ENCODE measurements around the gene MYH7B.

The MYH7B gene

DNA sequence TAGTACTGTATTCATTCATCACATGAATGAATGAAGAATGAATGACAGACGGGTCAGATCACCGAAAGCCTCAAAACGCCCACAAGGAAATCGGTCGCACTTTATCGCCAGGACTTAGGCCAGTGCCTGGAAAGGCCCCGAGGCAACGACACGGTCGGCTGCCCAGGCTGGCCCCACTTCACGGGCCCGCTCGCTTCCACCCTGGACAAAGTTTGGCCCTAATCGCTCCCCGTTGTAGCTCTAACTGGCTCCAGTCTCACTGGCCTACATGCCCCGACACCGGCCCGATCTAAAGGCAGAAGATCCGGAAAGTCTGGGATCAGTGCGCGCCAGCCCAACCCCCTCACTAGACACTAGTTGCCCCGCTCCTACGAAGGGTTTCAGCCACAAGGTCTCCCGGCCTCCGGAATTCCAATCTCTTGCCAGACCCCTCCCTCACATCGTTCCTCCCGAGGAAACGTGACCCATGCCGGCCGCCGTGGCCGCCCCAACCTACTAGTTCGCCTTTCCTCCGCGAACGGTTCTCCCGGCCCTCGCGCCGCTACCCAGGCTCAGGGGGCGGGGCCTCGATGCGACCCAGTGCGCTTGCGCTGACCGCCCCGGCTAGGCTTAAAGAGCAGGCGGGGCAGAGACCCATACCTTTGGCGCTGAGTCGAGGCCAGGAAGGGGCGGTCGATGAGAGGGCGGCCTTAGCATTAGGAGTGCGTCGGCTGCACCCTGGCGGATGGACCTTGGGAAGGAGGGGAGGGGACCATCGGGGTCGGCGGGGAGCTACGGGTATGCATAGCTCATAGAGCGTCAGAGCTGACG, at the start of gene MYH7B, which contains the start of gene GSS:
Gene MYH7B, plus strand, starts transcription at position 638 of the 810 bp plus-strand sequence. CDS start 22,138 bp downstream, outside the sequence.
Gene GSS, minus strand, starts transcription at position 576 of the 810 bp plus-strand sequence. CDS start 3,954 bp downstream, outside the sequence.
- ATAC-seq (replicated peaks), result peak; percentile 92 to 93
- peaks cover 6 to 10% of the 10 kb centered on the region in 2 donors for H3K36me3 Mint-ChIP-seq
- H3K27me3 Mint-ChIP-seq, result no peaks in the 10 kb centered on the region
- H3K9me3 Mint-ChIP-seq, result no peaks in the 10 kb centered on the region
- peak within 1 kb of the TSS; percentile 99 for H3K27ac Mint-ChIP-seq
- H3K4me3 Mint-ChIP-seq, result peak within 1 kb of the TSS; percentile 93 to 97
- DNase-seq, result peak; percentile 94
- H3K4me1 Mint-ChIP-seq, result peaks cover 15 to 23% of the 10 kb centered on the region in 2 donors

DNA sequence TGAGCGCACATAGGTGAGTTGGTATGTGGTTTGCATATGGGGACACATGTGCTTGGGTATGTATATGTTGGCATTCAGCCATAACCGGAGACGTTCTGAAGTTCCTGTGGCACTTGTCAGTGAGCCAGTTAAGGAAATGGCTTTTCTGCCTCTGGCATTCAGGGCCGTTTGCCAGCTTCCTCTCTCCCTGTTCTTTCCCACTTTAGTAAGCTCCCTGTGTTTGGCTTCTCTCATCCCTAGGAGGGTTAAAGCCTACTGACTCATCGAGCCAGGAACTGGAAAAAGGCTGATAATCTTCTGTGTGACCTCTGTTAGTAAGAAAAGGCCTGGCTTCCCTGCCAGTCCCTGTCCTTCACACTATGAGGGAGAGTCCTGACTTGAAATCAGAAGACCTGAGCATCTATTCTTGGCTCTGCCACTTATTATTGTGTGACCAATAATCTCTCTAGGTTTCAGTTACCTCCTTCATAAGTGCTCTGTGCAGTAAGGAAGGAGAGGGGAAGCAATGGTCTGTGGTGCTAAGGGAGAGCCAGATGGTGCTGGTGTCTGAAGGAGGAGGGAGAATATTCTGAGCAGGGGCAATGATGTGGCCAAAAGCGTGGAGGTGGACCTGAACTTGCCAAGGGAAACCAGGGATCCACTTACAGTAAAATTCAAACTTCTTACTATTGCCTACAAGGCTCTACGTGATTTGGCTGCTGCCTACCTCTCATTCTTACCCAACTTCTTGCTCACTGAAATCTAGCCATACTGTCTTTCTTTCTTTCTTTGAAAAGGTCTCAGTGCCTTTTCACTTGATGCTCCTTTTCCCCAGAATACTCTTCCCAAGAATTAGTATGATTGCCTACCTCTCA, 47.8 kb upstream of the MYH7B start:
- no peak overlapping the region for H3K4me3 Mint-ChIP-seq
- H3K4me1 Mint-ChIP-seq, result peaks cover 10 to 12% of the 10 kb centered on the region in 2 donors
- no peaks in the 10 kb centered on the region for H3K9me3 Mint-ChIP-seq
- no peak for ATAC-seq (replicated peaks)
- H3K36me3 Mint-ChIP-seq, result peaks cover under 1 to 1% of the 10 kb centered on the region in 2 donors
- DNase-seq, result no peak
- H3K27me3 Mint-ChIP-seq, result no peaks in the 10 kb centered on the region
- H3K27ac Mint-ChIP-seq, result no peak overlapping the region

DNA sequence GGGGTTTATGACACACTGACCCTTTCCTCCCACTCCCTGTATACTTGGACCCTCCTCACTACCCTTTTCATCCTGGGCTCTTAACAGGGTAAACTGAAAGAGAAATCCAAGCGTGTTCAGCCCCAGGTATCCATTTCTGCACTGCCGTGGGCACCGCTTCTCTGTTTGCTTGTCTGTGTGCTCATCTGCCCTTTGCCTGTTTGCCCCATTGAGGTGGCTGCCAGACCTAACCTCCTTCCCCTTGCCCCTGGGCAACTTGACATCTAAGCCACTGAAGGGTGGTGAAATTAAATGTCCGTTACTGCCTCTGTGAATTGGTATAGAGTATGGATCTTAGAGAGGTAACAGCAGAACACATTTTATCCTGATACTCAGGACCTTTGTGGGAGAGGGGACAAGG, 40.5 kb upstream of the MYH7B start:
- ATAC-seq (replicated peaks) (no peak), DNase-seq (no peak)
- Mint-ChIP-seq H3K36me3 (peaks cover 14 to 16% of the 10 kb centered on the region in 2 donors), H3K27me3 (no peaks in the 10 kb centered on the region), H3K9me3 (no peaks in the 10 kb centered on the region), H3K4me1 (peaks cover 0 to 1% of the 10 kb centered on the region in 2 donors), H3K27ac (no peak overlapping the region), H3K4me3 (no peak overlapping the region)

DNA sequence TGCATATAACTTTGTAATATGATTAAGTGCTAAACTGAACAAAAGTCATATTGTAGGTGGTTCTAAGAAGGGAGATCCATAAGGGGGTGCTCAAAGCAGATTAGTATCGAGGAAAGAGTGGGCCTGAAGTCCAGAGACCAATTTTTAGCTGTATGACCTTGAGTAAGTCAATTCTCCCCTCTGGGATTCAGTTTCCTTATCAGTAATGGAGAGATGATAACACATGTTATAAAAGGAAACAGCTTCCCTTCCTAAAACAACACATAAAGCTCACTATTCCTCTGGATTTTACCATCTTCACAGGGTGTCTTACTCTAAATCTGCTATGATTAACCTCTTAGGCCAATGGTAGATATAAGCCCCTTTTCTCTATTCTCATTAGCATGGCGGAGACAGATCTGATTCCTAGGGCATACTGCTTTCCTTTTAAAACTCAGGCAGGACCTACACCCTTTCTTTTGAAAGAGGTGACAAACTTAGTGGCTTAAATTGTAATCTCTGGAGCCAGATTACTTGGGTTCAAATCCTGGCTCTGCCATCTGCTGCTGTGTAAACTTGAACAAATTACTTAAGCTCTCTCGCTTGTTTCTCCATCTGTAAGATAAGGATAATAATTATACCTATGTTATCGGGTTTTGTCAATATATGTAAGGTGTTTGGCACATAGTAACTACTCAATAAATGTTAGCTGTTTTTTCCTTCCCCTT, 39.8 kb upstream of the MYH7B start:
- Mint-ChIP-seq H3K4me1 (peaks cover 0 to 1% of the 10 kb centered on the region in 2 donors), H3K9me3 (no peaks in the 10 kb centered on the region), H3K36me3 (peaks cover 19 to 24% of the 10 kb centered on the region in 2 donors), H3K27ac (no peak overlapping the region), H3K4me3 (no peak overlapping the region), H3K27me3 (no peaks in the 10 kb centered on the region)
- no peak for ATAC-seq (replicated peaks)
- no peak for DNase-seq

DNA sequence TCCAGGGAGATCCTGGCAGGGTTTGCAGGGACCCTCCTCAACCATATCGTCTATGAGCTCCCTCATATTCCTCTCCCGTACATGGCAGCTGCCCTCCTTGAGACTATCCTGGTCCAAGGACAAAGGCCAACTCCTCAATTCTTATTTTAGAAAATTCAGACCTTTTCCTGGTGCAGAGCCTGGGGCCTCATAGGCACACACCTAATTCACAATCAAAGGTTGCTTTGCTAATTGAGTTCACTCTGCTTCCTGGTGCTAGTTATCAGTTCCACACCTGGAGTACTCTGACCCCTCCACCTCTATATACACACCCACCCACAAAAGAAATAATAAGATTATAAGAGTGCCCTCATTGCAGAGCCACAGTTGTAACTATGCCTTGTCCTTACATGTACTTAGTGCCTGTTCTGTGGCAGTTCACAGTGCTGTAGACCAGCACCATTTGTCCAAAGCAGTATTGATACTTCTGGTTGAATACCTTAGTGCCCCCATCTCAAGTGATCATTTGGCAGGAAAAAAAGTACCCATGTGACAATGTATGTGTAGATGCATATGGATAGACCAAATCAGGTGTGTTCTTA, 38.8 kb upstream of the MYH7B start:
- Mint-ChIP-seq H3K36me3 (peaks cover 21 to 24% of the 10 kb centered on the region in 2 donors), H3K4me1 (peaks cover 0 to 1% of the 10 kb centered on the region in 2 donors), H3K4me3 (no peak overlapping the region), H3K9me3 (no peaks in the 10 kb centered on the region), H3K27ac (no peak overlapping the region), H3K27me3 (no peaks in the 10 kb centered on the region)
- no peak for DNase-seq
- no peak for ATAC-seq (replicated peaks)

DNA sequence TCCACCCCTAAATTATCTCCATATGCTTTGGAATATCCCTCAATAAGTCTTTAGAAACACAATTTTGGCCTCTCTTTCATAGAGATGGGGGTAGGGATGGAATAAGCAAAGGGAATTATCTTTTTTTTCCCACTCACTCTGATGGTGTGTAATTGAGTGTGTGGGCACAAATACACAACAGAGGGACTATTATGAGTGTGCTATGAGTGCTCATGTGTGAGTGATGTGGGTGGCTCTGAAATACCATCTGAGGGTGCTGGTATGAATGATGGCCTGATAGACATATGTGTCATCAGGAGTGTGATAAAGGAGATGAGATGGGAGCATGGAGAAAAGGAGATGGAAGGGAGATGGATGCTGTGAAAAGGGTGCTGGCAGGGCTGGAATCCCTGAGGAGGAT, 35.6 kb upstream of the MYH7B start:
- Mint-ChIP-seq H3K27ac (no peak overlapping the region), H3K4me1 (no peaks in the 10 kb centered on the region), H3K4me3 (no peak overlapping the region), H3K27me3 (no peaks in the 10 kb centered on the region), H3K36me3 (peaks cover 15 to 28% of the 10 kb centered on the region in 2 donors), H3K9me3 (no peaks in the 10 kb centered on the region)
- DNase-seq (no peak), ATAC-seq (replicated peaks) (no peak)

DNA sequence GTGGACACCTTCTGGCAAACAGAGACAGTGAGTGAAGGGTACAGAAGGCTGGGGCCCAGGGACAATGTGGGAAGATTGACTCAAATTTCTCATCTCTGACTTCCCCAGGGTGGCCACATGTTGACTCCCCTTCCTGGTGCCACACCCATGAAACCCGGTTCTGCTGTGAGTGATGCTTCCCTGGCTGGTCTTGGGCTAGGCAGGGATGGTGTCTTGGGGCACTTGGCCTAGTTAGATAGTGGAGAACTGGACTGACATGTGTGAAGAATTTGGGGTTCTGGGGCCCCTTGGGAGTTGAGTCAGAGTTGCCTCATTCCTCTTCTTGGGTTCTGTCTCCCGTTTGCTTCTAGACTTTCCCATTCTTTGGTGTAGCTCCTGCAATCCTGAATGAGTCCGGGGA, 34.2 kb upstream of the MYH7B start:
- no peak for ATAC-seq (replicated peaks)
- Mint-ChIP-seq H3K4me3 (no peak overlapping the region), H3K36me3 (peaks cover 22 to 38% of the 10 kb centered on the region in 2 donors), H3K9me3 (no peaks in the 10 kb centered on the region), H3K27me3 (no peaks in the 10 kb centered on the region), H3K27ac (no peak overlapping the region), H3K4me1 (no peaks in the 10 kb centered on the region)
- no peak for DNase-seq

DNA sequence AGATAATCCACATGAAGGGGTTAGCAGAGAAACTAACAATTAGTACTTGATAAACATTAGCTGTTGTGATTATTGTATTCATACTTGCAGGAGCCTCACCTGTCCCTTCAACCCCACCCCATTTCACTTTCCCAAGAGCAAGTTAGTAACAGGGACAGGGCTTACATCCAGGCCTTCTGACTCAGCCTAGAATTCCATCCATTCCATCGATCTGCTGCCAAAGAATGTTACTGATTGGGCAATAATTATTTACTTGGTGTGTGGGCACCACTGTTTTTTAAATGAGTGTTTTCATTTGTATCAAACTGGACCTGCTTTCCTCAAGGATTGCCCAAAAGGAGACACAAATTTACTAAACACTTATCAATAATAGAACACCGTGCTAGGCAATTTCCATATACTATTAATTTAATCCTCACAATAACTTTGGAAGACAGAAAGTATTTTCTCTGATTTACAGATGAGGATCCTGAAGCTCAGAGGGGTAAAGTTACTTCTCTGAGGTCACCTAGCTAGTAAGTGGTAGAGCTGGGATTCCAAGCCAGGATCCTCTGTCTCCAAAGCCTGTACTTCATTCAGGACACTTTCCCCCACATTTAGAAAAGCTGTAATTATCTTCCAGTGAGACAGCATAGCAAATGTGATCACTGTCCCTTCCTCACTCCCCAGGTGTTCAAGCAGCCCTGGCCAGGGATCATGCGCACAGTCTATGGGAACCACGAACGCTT, 32.9 kb upstream of the MYH7B start:
- no peak overlapping the region for H3K4me3 Mint-ChIP-seq
- H3K9me3 Mint-ChIP-seq, result no peaks in the 10 kb centered on the region
- peaks cover 30 to 42% of the 10 kb centered on the region in 2 donors for H3K36me3 Mint-ChIP-seq
- no peaks in the 10 kb centered on the region for H3K27me3 Mint-ChIP-seq
- ATAC-seq (replicated peaks), result no peak
- no peaks in the 10 kb centered on the region for H3K4me1 Mint-ChIP-seq
- no peak for DNase-seq
- H3K27ac Mint-ChIP-seq, result no peak overlapping the region

DNA sequence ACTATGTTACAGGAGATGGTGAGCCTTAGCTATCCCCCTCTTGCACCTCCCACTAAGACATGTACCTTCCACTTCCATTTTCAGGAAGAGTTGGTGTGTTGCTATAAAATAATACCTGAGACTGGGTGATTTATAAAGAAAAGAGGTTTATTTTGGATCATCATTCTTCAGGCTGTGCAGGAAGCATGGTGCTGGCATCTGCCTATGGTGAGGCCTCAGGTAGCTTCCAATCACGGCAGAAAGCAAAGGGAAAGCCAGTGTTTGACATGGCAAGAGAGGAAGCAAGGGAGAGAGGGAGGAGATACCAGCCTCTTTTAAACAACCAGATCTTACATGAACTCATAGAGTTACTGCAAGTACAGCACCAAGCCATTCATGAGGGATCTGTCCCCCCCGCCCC, 32.3 kb upstream of the MYH7B start:
- no peaks in the 10 kb centered on the region for H3K4me1 Mint-ChIP-seq

DNA sequence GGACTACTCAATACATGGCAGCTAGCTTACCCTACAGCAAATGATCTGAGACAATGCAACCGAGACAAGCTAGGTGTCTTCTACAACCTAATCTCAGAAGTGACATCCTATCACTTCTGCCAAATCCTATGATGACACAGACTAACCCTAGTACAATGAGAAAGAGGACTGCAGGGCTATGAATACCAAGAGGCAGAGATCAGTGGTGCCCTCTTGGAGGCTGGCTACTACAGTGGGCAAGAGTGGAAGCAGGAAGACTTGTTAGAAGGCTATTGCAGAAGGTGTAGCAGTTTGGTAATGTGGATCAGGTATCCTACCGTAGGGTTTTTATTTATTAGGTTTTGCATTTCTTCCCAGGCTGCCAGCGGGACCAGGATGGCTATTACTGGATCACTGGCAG, 30.3 kb upstream of the MYH7B start:
- no peak overlapping the region for H3K4me3 Mint-ChIP-seq
- H3K4me1 Mint-ChIP-seq, result no peaks in the 10 kb centered on the region
- no peaks in the 10 kb centered on the region for H3K27me3 Mint-ChIP-seq
- ATAC-seq (replicated peaks), result no peak
- H3K9me3 Mint-ChIP-seq, result no peaks in the 10 kb centered on the region
- peaks cover 34 to 39% of the 10 kb centered on the region in 2 donors for H3K36me3 Mint-ChIP-seq
- DNase-seq, result no peak
- H3K27ac Mint-ChIP-seq, result no peak overlapping the region

More for the DNA sequence above, 32.3 kb upstream of the MYH7B start:
- no peaks in the 10 kb centered on the region for H3K27me3 Mint-ChIP-seq
- H3K4me3 Mint-ChIP-seq, result no peak overlapping the region
- peaks cover 29 to 37% of the 10 kb centered on the region in 2 donors for H3K36me3 Mint-ChIP-seq
- H3K27ac Mint-ChIP-seq, result no peak overlapping the region
- DNase-seq (no peak), ATAC-seq (replicated peaks) (no peak)
- H3K9me3 Mint-ChIP-seq, result no peaks in the 10 kb centered on the region

DNA sequence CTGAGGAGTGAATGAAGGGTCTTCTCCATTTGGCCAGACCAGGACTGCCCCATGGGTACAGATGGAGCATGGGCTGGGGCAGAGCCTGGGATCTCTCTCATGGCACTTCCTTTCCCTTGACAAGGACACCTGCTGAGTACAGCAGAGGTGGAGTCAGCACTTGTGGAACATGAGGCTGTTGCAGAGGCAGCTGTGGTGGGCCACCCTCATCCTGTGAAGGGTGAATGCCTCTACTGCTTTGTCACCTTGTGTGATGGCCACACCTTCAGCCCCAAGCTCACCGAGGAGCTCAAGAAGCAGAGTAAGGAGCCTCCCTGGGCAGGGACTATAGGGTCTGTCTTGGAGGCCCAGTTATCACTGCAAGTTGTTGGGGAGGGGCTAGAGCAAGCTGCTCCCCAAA, 29.7 kb upstream of the MYH7B start:
- ATAC-seq (replicated peaks) (no peak), DNase-seq (no peak)
- H3K27ac Mint-ChIP-seq, result no peak overlapping the region
- H3K4me3 Mint-ChIP-seq, result no peak overlapping the region
- no peaks in the 10 kb centered on the region for H3K4me1 Mint-ChIP-seq
- no peaks in the 10 kb centered on the region for H3K27me3 Mint-ChIP-seq
- H3K36me3 Mint-ChIP-seq, result peaks cover 36 to 40% of the 10 kb centered on the region in 2 donors
- no peaks in the 10 kb centered on the region for H3K9me3 Mint-ChIP-seq

DNA sequence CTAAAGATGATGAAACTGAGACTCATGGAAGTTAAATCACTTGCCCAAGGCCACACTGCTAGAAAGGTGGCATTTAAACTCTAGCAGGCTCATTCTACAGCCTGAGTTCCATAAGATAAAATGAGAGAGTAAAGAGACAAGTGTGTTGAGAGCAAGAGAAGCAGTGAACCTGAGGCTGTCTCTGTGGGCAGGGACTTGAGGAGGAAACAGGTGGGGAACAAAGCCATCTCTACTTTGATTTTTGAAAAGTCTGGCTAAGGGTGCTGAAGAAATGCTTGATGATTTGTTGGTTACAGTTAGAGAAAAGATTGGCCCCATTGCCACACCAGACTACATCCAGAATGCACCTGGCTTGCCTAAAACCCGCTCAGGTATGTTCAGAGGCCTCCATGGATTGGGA, 29.1 kb upstream of the MYH7B start:
- no peaks in the 10 kb centered on the region for H3K27me3 Mint-ChIP-seq
- no peak for ATAC-seq (replicated peaks)
- peaks cover 38 to 44% of the 10 kb centered on the region in 2 donors for H3K36me3 Mint-ChIP-seq
- no peaks in the 10 kb centered on the region for H3K9me3 Mint-ChIP-seq
- no peak overlapping the region for H3K4me3 Mint-ChIP-seq
- H3K4me1 Mint-ChIP-seq, result no peaks in the 10 kb centered on the region
- no peak overlapping the region for H3K27ac Mint-ChIP-seq
- no peak for DNase-seq

DNA sequence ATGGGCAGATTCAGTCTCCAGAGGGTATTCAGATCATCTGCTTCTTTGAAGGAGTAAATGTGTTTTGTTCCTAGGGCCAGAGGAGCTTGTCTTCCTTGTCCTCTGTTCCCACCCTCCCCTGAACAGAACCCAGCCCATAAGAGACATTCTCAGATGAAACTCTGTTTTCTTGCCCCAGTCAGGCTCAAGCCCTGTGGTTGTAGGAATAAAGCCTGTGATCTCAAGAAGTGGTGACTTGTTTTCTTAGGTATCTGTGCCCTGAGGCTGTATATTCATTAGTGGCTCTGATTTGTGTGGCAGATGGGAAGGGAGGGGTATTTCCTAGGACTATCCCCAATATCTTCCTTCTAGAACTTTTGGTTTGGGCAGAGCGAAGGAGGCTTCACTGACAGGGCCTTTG, 27.9 kb upstream of the MYH7B start:
- no peaks in the 10 kb centered on the region for H3K4me1 Mint-ChIP-seq
- no peaks in the 10 kb centered on the region for H3K27me3 Mint-ChIP-seq
- peaks cover 47 to 51% of the 10 kb centered on the region in 2 donors for H3K36me3 Mint-ChIP-seq
- no peaks in the 10 kb centered on the region for H3K9me3 Mint-ChIP-seq
- H3K27ac Mint-ChIP-seq, result no peak overlapping the region
- no peak overlapping the region for H3K4me3 Mint-ChIP-seq
- ATAC-seq (replicated peaks) (no peak), DNase-seq (no peak)

Measured in stimulated activated naive B cell treated with anti-CD40 and anti-IgM and Interleukin-4, amounts not matched to agents 10 μg/mL and 1 μg/mL and 100 μg/mL, for 72 hours (primary cell).